Stimulated activated CD4-positive, alpha-beta T cell treated with anti-CD3 and anti-CD28 coated beads, Interleukin-12 subunit alpha, Interleukin-12 subunit beta, amount 100 ng/mL, for 4 hours (primary cell): Measurements from ENCODE around the gene CGREF1.
"Not testable (repeated sequence)": the region's sequence is repeated elsewhere in the genome, so short reads cannot be mapped to it uniquely, and the experiment has no call there.

Experiments
- DNase-seq: peaks from one replicate; pipeline ENCODE4 v3.0.0-alpha.2; 2020

CGREF1 gene

GRCh38 chr2:27086724-27087593 is 32.0 kb downstream of the CGREF1 start, which contains the start of gene KHK:
Gene KHK, plus strand, starts transcription at chr2:27086772. Its CDS starts 488 bp downstream, at chr2:27087260.
- DNase-seq: peak; percentile 8

GRCh38 chr2:27086090-27086723 is 32.7 kb downstream of the CGREF1 start:
- peak; percentile 98 for DNase-seq

- peak; percentile 41 for DNase-seq
Measured at GRCh38 chr2:27085673-27086089, 33.2 kb downstream of the CGREF1 start.

GRCh38 chr2:27085062-27085672 is 33.8 kb downstream of the CGREF1 start:
- no peak for DNase-seq

GRCh38 chr2:27084297-27085061 is 34.4 kb downstream of the CGREF1 start:
- DNase-seq: no peak

- DNase-seq: no peak
Measured at GRCh38 chr2:27083410-27084296, 35.3 kb downstream of the CGREF1 start.

GRCh38 chr2:27082773-27083409 is 36.0 kb downstream of the CGREF1 start:
- DNase-seq: no peak

GRCh38 chr2:27081984-27082772 is 36.8 kb downstream of the CGREF1 start:
- no peak for DNase-seq

GRCh38 chr2:27080603-27080936 is 38.4 kb downstream of the CGREF1 start:
- DNase-seq: no peak

- no peak for DNase-seq
Measured at GRCh38 chr2:27080140-27080469, 38.8 kb downstream of the CGREF1 start.

- DNase-seq: no peak
Measured at GRCh38 chr2:27079233-27080139, 39.4 kb downstream of the CGREF1 start.

GRCh38 chr2:27078267-27079194 is 40.4 kb downstream of the CGREF1 start, which contains the start of gene EMILIN1:
Gene EMILIN1, plus strand, starts transcription at chr2:27078615. Its CDS starts 451 bp downstream, at chr2:27079066.
- no peak for DNase-seq

GRCh38 chr2:27077231-27077630 is 41.7 kb downstream of the CGREF1 start:
- no peak for DNase-seq

- no peak for DNase-seq
Measured at GRCh38 chr2:27076323-27076722, 42.6 kb downstream of the CGREF1 start.

GRCh38 chr2:27075566-27075871 is 43.4 kb downstream of the CGREF1 start:
- not testable (repeated sequence) for DNase-seq

- DNase-seq: peak; percentile 34
Measured at GRCh38 chr2:27074738-27075565, 44.0 kb downstream of the CGREF1 start.

- DNase-seq: no peak
Measured at GRCh38 chr2:27073782-27074181, 45.1 kb downstream of the CGREF1 start.

GRCh38 chr2:27072920-27073319 is 46.0 kb downstream of the CGREF1 start:
- DNase-seq: no peak
